HG03571 (cell line): ENCODE results near the gene LDLRAD4.
"Not testable (repeated sequence)": the region's sequence is repeated elsewhere in the genome, so short reads cannot be mapped to it uniquely, and the experiment has no call there.

ENCODE experiments used
- ATAC-seq: cut with Tn5 transposase; IDR thresholded peaks from one replicate; pipeline ENCODE4 v1.9.1; 2021; ENCODE audit not compliant: unreplicated experiment

The LDLRAD4 gene

DNA sequence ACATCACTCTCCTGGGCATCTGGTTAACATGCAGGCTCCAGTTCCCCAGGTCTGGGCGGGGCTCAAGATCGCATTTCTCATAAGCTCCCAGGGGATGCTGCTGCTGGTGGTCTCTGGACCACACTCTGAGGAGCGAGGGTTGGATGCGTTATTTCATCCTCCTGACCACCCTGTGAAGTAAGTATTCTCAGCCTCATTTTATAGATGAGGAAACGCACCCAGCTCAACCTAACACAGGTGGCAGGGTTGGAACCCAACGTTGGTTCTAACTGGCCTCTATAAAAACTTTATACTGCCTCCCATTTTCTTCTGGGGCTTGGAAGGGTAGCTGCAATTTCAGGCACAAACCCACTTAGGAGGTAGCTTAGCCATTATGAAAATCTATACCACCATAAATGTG is 387.3 kb downstream of the LDLRAD4 start:
- no peak for ATAC-seq

DNA sequence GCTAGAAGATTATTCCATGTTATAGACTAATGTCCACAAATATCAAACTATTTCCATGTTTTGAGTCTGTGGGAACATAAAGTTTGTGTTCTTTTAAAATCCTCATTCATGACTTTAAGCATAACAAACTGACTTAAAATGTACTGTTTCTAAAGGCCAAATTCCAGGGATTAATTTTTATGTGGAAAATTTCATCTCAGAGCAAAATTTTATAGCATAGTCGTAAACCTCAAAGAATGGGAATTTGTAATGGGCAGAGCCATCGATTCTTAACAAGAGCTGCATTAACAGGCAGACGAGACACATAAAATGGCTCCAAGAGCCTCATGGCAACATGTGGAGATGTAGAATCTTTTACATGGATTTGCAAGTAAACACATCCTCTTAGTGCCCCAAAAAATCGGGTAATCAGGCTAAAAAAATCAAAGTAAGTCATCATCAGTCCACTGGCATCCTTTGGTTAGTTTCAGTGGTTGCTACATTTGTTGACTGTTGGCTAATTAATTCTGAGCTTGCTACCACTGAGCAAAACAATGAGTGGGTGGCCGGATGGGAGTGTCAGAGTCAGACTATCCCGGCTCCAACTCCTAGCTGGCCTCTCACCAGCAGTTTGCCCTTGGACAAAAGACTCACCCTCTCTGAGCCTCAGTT is 388.2 kb downstream of the LDLRAD4 start:
- ATAC-seq: no peak

DNA sequence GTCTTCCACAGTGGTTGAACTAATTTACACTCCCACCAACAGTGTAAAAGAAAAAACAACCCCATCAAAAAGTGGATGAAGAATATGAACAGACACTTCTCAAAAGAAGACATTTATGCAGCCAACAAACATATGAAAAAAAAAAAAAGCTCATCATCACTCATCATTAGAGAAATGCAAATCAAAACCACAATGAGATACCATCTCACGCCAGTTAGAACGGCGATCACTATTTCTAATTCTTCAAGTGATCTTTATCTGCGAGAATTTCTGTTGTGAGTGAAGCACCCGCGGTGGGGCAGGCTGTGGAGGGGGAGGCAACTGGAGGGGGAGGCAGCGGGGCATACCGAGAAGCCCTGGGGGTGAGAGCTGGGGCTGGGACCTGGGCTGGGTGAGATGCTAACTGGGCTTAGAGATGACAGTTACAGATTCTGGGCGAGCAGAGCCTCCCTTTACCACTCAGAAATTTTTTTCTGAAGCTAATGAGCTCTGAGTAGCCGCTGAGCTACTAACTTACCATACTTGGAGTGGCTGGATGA is 389.5 kb downstream of the LDLRAD4 start:
- not testable (repeated sequence) for ATAC-seq

DNA sequence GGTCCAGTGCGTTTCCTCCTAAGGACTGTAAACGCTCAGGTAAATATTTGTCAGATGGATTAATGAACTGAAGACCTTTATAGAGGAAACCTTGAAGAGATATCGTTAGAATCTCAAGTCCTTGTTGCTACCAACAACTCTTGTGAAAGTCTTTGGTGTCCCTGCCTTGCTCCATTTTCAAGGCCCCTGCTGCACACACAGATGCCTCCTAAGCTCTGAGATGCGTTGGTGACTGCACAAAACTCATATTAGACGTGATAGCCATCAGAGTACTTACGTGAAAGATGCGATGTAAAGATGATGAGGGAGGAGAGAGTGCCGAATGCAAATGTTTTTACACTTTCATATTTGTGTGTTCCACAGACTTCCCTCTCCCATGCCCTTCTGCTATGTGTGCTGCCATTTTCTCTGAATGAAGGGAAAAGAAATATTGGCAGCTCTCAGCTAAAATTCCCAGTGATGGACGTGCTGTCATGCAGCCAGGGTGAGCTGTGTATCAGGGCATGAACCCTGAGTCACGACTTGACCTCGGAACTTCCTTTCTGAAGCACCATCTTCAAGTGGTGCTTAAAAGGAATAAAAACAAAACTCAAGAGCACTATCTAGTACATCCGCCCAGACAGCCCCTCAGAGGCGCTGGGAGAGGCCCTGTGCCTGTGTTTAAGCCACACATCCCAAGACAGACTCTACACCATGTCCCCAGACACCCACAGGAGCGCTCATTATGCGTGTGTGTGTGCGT is 390.4 kb downstream of the LDLRAD4 start:
- ATAC-seq: no peak

DNA sequence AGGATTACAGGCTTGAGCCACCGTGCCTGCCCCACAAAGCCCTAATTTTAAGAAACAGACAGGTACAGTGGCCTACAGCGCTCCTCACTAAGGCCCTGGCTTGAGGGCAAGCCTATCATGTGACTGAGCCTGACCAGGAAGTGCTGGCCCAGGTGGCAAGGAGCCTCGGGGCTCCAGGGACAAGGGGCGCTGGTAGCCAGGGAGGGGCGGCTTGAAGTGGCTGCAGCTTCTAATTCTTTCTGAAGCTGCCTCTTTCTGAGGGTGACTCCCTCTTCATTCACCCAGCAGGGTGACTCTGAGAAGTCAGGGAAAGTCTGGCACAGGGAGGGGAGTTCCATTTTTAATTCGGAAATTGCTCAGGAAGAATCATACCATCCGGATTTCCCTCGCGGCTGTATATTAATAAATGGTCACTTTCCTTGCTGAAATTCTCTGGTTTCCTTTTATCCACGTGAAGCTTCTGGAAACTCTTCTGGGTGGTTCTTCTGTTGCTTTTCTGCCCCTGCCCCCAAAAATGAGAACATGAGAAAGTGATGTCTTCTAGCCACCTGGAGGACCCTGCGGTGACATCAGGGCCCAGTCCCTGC is 392.1 kb downstream of the LDLRAD4 start:
- no peak for ATAC-seq

DNA sequence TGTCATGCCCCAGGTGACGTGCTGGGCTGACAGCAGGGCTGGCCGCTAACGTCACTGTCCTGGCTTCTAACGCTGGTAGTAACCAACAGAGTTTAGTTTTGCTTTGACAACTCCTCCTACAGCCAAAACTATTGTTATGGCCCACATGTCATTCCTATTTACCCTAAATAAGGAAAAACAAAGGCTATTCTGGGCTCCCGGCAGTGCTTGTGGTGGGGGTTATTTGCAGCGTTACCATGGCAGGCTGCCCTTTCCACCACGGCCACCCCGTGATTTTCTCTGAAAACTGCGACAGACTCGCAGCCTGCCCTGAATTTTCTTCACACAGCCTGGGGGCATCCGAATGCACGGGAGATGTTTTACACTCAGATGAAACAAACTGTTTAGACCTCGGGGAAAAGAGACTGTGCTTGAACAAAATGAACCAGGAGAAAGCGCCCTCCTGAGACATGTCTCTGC is 392.6 kb downstream of the LDLRAD4 start:
- no peak for ATAC-seq

DNA sequence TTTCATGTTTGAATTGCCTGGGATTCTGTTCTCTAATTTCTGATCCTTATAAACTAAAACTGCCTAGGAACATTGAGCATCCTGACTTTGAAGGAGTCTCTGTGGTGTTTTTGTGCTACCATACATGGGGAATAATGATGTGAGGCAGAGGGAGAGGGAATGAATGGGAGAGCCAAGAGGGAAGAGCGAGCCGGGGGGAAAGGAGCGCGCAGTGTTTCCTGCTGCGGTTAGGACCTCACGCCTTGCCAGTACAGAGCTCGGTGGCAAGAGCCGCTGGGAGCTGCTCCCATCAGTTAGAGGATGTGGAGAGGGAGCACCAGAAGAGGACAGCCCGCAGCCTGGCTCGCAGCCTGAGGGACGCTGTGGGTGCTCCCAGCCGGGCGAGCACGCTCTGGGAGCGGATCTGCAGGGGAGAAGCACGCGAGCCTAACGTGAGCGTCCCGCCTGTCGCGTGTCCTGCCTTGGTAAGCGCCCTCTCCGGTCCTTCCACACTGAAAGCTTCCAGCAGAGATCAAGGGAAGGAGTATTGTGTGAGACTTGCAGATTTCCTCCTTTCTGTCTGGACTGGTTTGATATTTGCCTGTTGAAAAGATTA is 393.1 kb downstream of the LDLRAD4 start:
- ATAC-seq: peak; percentile 4

DNA sequence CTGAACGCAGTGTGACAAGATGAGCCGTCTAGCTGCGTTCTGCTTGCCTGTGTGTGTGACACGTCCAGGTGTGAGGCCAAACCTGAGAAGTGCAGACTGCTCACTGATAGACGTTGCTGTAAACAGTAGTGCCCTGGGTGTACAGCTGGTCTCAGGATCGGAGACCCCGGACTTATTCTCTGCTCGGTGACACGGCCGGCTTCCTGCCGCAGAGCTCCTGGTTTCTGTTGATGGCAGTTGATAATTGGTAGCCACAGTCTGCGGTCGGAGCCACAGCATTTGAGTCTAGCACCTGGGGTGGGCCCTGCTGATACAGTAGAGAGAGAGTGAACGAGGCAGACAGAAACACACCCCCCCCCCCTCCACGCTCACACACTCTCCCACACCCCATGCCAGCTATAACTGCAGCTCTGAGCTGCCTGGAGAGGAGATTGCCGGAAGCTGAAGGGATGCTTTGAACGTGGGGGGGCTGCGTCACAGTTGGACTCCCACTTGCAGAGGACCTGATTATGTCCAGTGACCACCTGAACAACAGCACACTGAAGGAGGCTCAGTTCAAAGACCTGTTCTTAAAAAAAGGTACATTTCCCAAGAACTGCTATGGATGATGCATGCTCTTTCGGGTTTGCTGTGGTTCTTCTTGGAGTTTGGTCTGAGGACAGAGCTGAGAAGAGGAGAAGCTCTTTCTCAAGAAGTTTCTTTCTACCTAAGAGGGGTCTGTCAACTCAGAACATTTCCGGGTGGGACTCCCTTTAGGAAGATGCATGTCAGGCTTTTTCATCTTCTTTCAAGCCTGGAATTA is 393.8 kb downstream of the LDLRAD4 start:
- ATAC-seq: peak; percentile 62

DNA sequence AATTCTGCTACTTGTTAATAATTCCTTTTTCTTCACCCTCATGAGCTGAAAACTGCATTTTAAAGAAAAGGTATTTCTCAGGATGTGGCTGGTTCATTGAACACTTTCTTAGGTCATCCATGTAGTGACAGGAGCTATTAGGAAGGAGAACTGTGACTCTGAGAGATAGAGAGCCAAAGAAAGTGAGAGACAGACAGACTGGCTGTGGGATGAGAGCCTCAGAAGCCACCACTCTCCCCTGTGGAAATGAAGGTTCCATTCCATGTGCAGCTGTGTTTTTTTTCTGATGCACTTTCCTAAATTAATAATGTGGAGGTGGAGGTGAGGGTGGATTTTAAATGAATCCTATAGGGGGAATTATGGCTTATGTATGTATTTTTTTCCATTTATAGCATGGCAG is 394.5 kb downstream of the LDLRAD4 start:
- ATAC-seq: no peak

DNA sequence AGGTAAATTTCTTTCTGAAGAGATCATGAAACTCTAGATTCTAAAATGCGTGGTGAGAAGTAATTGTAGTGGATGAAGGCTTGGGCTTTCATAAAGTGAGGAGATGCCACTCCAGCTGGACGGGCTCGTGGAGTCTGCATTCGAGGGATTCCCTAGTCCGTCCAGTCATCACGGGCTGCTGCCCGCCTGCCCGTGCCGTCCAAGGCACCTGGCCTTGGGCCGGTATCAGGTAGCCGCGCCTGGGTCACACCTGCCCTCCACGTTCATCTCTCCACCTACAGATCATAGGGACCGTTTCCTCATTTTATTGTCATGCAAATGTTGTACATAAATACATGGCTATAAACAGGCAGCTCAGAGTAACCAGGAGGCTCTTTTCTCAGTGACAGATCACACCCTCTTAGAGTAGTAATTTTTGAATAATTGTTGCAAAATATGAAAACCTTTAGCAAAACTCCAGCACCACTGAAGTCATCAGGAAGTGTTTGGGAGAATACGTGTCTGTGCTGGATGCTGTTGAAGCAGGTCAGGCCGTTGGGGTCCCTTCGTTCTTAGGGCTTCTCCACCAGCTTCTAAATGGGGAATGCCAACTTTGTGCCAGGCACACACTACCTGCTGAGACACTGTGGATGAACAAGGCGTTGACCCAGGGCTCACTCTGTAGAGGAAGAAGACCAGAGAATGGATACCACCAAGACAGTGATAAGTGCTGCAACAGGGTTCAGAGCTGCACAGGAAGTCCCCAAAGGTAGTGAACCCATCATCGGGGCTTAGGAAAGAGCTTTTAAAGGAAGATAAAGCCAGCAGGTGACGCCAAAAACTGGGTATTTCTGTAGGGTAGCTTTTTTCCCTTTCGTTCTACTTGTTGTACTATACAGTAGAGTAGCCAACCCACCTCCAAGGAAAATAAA is 395.3 kb downstream of the LDLRAD4 start:
- no peak for ATAC-seq

DNA sequence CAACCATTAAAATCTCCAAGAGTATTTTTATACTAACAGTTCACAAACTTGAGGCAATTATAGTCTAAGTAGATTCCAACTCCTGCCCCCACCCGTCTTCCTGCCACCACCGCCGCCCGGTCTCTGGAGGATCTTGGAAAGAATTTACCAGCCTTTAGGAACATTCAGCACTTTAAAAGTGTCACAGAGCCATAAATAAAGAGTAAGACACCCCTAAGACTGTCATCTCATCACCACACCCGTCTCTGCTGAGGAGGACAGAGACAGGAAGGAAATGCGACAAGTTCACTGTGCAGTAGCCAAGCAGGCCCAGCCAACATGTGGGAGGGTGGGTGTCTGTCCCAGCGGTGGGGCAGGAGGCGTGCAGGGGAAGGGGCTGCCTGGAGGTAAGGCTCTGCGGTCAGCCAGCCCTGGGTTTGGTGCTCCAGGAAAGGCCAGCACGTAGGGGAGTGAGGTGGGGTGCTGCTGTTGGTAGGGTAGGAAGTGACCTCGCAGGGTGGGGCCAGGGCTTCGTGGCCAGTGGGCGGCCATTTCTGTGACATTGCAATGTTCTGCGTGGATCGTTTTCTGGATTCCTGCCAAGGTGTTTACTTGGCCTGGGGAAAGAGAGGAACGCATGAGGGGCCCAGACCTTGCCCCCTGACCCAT is 396.2 kb downstream of the LDLRAD4 start:
- no peak for ATAC-seq

DNA sequence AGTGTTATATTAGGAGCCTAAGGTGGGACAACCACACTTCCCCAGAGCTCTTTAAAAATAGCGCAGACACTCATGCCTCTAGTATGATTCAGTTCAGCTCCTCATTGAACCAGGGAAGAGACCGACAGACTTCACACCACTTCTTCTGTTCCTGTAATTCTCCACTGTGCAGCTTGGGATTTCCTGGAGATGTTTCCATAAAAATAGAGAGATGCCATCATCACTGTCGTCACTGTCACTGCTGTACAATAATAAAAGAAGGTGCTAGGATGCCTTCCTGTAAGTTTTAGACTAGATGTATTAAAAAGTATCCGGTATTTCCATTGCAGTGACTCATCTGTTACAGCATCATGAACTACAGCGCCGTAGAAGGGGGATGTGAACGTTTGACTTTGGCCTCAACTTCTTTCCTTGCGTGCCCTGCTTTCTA is 396.9 kb downstream of the LDLRAD4 start:
- ATAC-seq: no peak

DNA sequence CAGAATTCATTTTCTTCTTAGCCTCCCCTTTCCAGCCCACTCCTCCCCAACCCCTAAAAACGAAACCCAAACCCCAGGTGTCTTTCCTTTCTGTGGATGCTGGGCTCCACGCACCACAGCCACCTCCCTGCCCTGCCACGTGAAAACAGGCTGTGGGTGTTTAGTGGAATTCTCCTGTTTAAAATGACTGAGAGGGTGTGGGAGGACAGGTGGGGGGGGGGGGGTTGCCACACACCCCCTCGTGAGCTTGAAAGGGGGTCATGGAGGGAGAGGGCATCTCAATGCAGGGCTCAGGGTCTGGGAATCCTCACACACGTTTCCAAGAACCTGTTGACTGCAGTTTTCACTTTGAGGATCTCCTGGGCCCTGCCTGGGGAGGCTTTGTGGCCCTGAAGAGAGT is 397.5 kb downstream of the LDLRAD4 start:
- no peak for ATAC-seq

DNA sequence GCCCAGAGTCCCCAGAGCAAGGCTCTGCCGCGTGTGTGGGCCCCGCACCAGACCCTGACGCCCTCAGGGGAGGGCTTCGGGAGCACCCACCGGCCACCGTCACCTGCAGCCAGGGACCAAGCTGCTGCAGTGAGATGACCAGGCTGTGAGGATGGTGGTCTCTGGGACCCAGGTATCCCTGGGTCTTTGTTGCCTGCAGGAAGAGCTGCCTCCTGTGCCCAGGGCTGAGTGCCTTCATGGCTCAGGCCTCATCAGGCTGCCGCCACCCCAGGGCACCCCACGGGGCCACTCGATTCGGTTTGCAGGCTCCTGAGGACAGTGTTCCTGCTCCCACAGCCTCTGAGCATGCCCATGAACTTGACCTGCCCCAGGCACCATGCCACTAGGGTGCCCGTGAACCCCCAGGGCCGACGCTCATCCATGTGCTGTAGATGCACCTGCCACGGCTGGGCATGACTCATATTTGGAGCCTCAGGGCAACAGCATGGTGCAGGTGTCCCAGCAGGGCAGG is 398.0 kb downstream of the LDLRAD4 start:
- no peak for ATAC-seq

DNA sequence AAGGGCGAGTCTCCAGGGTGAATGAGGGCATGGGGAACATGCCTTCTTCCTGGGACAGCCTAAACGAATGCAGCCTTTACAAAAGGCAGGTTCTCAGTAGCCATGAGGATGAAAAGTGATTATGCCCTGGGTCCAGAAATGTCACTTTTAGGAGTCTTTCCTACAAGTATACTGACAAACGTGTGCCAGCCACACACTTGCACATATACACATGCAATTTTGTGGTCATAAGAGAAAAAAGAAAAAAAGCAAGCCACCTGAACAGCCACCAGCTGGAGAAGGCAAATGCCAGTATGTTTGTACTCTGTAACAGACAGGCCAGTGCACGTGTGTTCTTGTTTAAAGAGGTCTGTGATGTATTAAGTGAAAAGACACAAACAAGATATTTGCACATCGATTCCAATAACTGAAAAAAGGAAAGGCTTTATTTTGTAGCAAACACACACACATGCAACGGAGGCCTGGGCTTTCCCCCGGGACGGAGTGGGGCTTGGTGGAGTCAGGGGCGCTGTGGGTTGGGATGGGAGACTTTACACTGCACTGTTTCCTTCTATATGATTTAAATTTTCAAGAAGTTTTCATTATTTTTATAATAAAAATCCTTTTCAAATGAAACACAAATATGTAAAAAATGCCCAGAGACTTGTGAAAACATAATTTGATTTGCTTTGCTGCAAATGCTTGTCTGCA is 399.4 kb downstream of the LDLRAD4 start:
- no peak for ATAC-seq

DNA sequence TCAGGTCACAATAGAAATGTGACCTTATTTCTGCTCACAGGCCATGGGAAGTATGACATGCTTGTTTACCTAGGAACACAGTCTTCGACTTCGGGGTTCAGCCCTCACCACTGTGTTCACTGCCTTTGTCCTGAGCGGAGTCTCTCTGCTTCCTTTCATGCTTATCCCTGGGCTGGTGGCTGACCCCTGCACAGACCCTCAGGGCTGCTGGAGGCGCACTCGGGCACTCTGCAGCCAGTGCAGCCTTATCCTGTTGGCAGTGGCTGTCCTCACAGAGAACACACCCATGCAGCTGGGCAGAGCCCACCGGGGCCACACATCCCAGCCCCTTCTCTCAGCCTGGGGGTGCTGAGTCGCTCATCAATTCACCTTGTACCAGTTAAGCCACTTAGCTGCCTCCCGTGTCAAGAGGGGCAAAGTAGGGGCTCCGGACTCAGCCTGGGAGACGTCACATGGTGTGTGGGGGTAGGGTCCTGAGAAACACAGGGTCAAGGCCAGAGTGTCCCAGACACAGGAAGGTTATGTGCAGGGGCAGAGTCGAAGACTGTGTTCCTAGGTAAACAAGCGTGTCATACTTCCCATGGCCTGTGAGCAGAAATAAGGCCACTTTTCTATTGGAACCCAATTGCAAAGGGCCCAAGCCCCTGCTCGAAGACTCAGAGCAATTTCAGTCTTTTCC is 400.3 kb downstream of the LDLRAD4 start:
- ATAC-seq: no peak

DNA sequence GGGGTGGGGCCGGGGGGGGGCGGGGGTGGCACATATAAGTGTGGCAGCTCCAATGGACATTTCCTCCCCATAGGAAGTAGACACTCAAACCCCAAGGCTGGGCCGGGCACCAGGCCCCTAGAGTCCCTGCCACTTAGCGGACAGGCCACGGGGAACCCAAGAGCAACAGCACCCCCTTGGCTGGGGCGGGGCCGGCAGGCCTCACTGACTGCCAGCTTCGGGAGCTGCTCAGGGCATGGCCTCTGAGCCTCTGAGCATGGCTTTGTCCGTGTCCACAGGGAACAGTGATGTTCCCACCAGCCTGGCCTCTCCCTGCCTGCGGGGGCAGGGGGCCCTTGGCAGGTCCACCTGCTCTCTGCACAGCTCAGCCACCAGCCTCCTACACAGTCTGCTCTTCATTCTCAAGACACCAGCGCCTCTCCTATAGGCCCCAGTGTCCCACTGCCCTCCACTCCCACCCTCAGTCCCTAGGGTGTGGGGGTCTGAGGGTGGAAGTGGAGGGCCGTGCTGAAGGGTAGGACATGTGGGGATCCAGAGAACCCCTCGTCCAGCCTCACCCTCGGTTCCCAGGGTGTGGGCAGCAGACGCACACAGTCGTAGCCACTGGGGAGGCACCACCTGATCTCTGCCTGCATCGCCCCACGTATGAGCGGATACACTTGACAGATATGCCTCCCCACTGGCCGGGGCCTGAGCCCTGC is 401.1 kb downstream of the LDLRAD4 start:
- ATAC-seq: no peak
